NCI-H510A (cell line): ENCODE measurements around the gene TOM1.
"Not testable (repeated sequence)": the region's sequence is repeated elsewhere in the genome, so short reads cannot be mapped to it uniquely, and the experiment has no call there.

ENCODE experiments used
- DNase-seq: peaks from one replicate; lab custom pipeline; 2025; lab: John Stamatoyannopoulos, UW

The TOM1 gene

GRCh38 chr22:35375031-35375430 is 75.3 kb downstream of the TOM1 start:
- no peak for DNase-seq

- DNase-seq = no peak
These were observed 75.8 kb downstream of the TOM1 start for GRCh38 chr22:35375526-35375925.

- peak; percentile 79 for DNase-seq
These were observed 77.2 kb downstream of the TOM1 start for GRCh38 chr22:35376728-35377472.

- no peak for DNase-seq
These were observed 78.0 kb downstream of the TOM1 start for GRCh38 chr22:35377735-35378134.

GRCh38 chr22:35378621-35379020 is 78.9 kb downstream of the TOM1 start:
- DNase-seq = no peak

- DNase-seq = no peak
These were observed 79.7 kb downstream of the TOM1 start for GRCh38 chr22:35379146-35379993.

- DNase-seq = no peak
These were observed 80.3 kb downstream of the TOM1 start for GRCh38 chr22:35380013-35380412.

- peak; percentile 61 for DNase-seq
These were observed 81.1 kb downstream of the TOM1 start, which contains the start of gene HMOX1 for GRCh38 chr22:35380537-35381423. TSS of gene HMOX1 (plus strand) at chr22:35381096. CDS start at chr22:35381174, 78 bp downstream.

- DNase-seq = no peak
These were observed 81.8 kb downstream of the TOM1 start for GRCh38 chr22:35381424-35382009.

- DNase-seq = no peak
These were observed 84.0 kb downstream of the TOM1 start for GRCh38 chr22:35383679-35384071.

- no peak for DNase-seq
These were observed 84.8 kb downstream of the TOM1 start for GRCh38 chr22:35384527-35384926.

- no peak for DNase-seq
These were observed 85.4 kb downstream of the TOM1 start for GRCh38 chr22:35384975-35385588.

GRCh38 chr22:35386670-35387288 is 87.1 kb downstream of the TOM1 start:
- no peak for DNase-seq

- DNase-seq = no peak
These were observed 91.2 kb downstream of the TOM1 start for GRCh38 chr22:35390933-35391332.

GRCh38 chr22:35392357-35392756 is 92.7 kb downstream of the TOM1 start:
- DNase-seq = no peak

GRCh38 chr22:35393116-35394010 is 93.7 kb downstream of the TOM1 start:
- no peak for DNase-seq

- no peak for DNase-seq
These were observed 94.3 kb downstream of the TOM1 start for GRCh38 chr22:35394011-35394312.

GRCh38 chr22:35394810-35395563 is 95.3 kb downstream of the TOM1 start:
- DNase-seq = no peak

GRCh38 chr22:35396622-35397021 is 96.9 kb downstream of the TOM1 start:
- DNase-seq = not testable (repeated sequence)
